Measurements from ENCODE around the gene KATNAL2. TPM values are rescaled to one million over a fixed set of nuclear protein-coding genes. Genes with fewer than 3 reads are reported as not detected.
"Not testable (repeated sequence)": the region's sequence is repeated elsewhere in the genome, so short reads cannot be mapped to it uniquely, and the experiment has no call there.

KATNAL2 gene
- total RNA-seq, 1 donor from 2014 or later, result 5.4 TPM

DNA sequence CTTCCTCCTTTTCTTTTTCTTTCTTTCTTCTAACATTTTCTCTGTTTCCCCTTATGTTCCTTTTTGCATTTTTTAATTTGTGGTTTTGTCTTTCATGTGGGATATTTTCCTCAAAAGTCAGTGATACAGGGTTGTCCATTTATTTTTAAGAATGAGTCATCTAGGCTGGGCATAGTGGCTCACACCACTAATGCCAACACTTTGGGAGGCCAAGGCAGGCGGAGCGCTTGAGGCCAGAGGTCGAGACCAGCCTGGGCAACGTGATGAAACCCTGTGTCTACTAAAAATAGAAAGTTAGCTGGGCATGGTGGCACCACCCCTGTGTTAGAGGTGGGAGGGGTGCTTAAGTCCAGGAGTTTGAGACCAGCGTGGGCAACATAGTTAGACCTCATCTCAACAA, 35.8 kb downstream of the KATNAL2 start:
- H3K27me3 ChIP-seq (ENCODE audit: low read depth), result no peaks in the 10 kb centered on the region
- intact Hi-C loops (cut with micrococcal nuclease), result no loop called here
- TF ChIP-seq, protein P1, sequence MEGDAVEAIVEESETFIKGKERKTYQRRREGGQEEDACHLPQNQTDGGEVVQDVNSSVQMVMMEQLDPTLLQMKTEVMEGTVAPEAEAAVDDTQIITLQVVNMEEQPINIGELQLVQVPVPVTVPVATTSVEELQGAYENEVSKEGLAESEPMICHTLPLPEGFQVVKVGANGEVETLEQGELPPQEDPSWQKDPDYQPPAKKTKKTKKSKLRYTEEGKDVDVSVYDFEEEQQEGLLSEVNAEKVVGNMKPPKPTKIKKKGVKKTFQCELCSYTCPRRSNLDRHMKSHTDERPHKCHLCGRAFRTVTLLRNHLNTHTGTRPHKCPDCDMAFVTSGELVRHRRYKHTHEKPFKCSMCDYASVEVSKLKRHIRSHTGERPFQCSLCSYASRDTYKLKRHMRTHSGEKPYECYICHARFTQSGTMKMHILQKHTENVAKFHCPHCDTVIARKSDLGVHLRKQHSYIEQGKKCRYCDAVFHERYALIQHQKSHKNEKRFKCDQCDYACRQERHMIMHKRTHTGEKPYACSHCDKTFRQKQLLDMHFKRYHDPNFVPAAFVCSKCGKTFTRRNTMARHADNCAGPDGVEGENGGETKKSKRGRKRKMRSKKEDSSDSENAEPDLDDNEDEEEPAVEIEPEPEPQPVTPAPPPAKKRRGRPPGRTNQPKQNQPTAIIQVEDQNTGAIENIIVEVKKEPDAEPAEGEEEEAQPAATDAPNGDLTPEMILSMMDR (IDR thresholded peaks at IDR 0.05; ENCODE audit: borderline replicate concordance), result no peak
- H3K4me1 ChIP-seq, result no peaks in the 10 kb centered on the region
- no peaks in the 10 kb centered on the region for H3K9me3 ChIP-seq (replicated peaks)
- H3K27ac ChIP-seq (replicated peaks), result no peak overlapping the region
- H3K4me3 ChIP-seq, result no peak overlapping the region
- H3K36me3 ChIP-seq, result no peaks in the 10 kb centered on the region
- DNase-seq, result no peak

DNA sequence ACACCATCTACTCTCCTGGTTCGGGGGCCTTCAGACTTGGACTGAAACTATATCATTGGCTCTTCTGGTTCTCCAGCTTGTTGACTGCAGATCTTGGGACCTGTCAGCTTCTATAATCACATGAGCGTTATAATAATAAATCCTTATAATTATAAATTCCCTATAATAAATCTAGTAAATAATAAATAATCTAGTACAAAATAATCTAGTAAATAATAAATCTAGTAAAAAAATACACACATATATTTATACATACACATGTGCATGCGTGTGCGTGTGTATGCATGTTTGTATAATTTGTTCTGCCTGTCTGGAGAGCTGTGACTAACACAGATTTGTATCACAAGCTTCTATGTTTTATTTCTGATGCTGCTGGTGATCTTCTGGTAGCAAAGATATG, 40.8 kb downstream of the KATNAL2 start:
- Histone ChIP-seq H3K4me3 (no peak overlapping the region), H3K4me1 (no peaks in the 10 kb centered on the region), H3K9me3 (replicated peaks) (no peaks in the 10 kb centered on the region), H3K36me3 (no peaks in the 10 kb centered on the region), H3K27ac (replicated peaks) (no peak overlapping the region), H3K27me3 (ENCODE audit: low read depth) (peaks cover 15% of the 10 kb centered on the region)
- intact Hi-C loops (cut with micrococcal nuclease), result no loop called here
- no peak for DNase-seq
- TF ChIP-seq, protein P1 (IDR thresholded peaks at IDR 0.05; ENCODE audit: borderline replicate concordance), result no peak

DNA sequence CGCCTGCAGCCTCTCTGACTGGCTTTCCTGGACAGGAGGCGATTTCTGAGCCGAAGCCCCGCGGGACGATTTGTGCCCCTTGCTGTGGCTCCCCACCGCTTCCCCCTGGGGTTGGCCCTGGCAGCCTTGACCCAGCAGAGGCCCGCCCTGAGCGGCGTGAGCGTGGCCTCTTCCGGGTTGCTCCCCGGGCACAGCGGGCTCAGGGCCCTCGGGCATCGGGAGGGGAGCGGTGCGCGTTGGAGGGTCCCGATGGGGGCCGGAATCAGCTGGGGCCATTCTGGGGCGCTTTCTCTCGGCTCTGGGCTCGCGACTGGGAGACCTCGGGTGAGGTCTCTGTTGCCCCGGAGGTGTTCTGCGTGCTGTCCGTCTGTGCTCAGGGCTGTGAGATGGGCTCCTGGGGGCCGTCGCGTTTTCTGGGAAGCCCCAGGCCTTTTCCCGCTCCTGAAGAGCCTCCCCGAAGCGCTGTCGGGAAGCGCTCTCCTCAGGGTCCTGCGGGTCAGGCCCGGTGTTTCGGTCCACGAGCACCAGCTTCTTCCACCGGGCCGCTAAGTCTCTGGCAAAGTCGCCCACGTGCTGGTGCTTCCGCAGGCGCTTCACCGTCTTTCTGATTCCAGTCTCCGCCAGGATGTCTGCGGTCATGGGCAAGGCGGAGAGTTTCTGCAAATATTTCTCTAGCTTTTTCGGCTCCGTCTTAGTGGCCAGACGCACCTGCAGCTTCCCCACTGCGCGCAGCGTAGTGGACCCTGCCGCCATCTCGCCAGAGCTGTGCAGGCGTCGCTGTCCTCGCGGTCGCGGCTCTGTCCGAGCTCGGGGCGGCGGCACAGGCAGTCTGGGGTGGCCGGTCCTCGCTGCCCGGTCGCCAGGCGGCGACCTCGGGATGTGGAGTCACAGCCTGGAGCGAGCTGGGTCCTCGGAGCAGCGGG, 46.5 kb downstream of the KATNAL2 start:
- H3K36me3 ChIP-seq; H3K27ac ChIP-seq (replicated peaks); H3K4me3 ChIP-seq; H3K4me1 ChIP-seq; DNase-seq; H3K9me3 ChIP-seq (replicated peaks); intact Hi-C loops (cut with micrococcal nuclease): not testable (repeated sequence)
- H3K27me3 ChIP-seq (ENCODE audit: low read depth), result peaks cover 15% of the 10 kb centered on the region

DNA sequence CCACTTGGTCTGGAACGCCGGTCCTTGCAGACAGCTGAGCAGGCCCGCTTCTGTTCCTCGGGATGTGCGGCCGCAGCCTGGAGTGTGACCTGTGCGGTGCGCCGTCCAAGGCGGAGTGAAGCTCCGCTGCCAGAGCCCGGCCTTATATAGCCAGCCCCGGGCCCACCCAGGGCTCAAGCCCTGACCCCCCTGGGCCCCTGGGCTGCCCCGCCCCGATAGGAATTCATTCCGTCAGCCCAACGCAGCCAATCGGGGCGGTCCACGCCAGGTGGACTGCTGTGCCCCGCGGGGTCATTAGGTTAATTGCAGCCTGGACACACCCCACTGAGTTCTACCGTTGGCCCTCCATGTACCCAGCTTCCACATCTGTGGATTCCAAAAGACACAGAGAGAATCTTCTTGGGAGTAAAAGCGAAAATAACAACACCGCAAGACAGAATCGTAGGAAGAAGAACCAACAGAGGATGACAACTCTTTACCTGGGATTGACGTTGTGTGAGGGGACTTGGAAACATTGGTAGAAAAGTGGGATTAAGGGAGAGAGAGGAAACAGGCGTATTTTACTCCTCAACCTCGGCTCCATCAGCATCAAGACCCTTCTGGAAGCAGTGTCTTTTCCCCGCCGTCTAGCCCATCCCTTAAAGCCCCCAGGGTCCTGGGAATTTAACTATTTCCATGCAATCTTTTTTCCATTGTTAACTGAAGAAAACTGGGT, 47.3 kb downstream of the KATNAL2 start:
- H3K4me3 ChIP-seq; intact Hi-C loops (cut with micrococcal nuclease); DNase-seq; H3K9me3 ChIP-seq (replicated peaks); H3K4me1 ChIP-seq; H3K36me3 ChIP-seq; H3K27ac ChIP-seq (replicated peaks): not testable (repeated sequence)
- H3K27me3 ChIP-seq (ENCODE audit: low read depth), result peaks cover 15% of the 10 kb centered on the region

DNA sequence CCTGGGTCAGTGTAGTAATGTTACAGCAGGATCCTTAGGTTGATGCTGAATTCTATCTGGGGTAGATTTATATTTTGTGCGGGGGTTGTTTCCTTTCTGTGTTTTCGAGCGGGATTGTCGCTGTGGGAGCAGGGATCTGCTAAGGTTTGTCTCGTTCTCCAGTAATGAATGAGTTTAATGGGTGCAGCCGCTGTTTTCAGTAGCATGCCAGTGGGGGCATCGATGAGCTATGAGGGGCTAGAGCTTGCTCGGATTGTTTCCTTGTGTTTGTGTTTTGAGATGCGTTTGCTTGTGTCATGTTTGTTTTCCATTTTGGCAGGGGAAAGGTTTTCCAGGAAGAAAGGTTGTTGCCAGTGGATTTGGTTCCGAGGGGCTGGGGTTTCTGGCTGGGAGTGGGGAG, 48.9 kb downstream of the KATNAL2 start:
- H3K27me3 ChIP-seq (ENCODE audit: low read depth); H3K4me3 ChIP-seq; H3K9me3 ChIP-seq (replicated peaks); intact Hi-C loops (cut with micrococcal nuclease); H3K36me3 ChIP-seq; H3K4me1 ChIP-seq; DNase-seq; H3K27ac ChIP-seq (replicated peaks): not testable (repeated sequence)

GRCh38 chr18:46969551-46969950, 52.1 kb downstream of the KATNAL2 start:
- H3K27me3 ChIP-seq (ENCODE audit: low read depth); H3K36me3 ChIP-seq; intact Hi-C loops (cut with micrococcal nuclease); H3K9me3 ChIP-seq (replicated peaks); H3K4me3 ChIP-seq; H3K4me1 ChIP-seq; DNase-seq; H3K27ac ChIP-seq (replicated peaks): not testable (repeated sequence)

- DNase-seq; H3K27me3 ChIP-seq (ENCODE audit: low read depth); H3K36me3 ChIP-seq; H3K4me3 ChIP-seq; H3K27ac ChIP-seq (replicated peaks); H3K9me3 ChIP-seq (replicated peaks); H3K4me1 ChIP-seq; intact Hi-C loops (cut with micrococcal nuclease): not testable (repeated sequence)
These were observed 102.5 kb downstream of the KATNAL2 start for GRCh38 chr18:47019870-47020269.

DNA sequence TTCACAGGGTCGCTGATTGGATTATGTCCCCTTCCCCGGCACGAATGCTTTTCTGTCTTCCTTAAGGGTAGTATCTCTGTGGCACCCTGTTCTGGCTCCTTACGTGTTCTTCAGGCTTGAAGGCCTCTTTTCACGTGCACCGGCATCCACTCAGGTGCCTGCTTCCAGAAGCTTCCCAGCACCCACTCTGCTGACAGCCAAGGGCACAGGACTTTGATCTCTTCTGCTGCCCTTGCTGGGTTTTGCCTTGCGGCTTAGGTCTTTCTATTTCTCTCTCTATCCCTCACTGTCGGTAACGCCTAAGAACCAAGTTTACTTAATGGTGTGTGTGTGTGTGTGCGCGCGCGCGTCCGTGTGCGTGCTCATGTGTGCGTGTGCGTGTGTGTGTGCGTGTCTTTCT, 103.4 kb downstream of the KATNAL2 start:
- H3K27ac ChIP-seq (replicated peaks); H3K9me3 ChIP-seq (replicated peaks); H3K4me1 ChIP-seq; H3K36me3 ChIP-seq; intact Hi-C loops (cut with micrococcal nuclease); DNase-seq; H3K4me3 ChIP-seq; H3K27me3 ChIP-seq (ENCODE audit: low read depth): not testable (repeated sequence)

DNA sequence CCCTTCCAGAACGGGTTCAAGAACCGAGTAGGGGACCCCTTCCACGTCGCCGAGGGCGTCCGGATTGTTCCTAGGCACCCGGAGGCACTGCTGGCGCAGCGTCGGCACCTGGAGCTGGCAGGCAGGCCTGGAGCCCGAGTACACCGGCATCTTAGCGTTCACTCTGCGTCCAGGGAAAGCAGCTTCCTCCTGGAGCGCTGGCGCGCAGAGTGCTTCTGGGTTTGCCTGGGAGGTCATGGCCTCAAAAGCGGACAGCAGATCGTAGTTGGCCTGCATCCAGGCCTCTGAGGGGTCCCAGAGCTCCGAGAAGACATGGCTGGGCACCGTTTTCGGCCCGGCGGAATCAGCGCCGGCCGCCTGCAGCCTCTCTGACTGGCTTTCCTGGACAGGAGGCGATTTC, 105.4 kb downstream of the KATNAL2 start:
- H3K27me3 ChIP-seq (ENCODE audit: low read depth); H3K4me3 ChIP-seq; H3K4me1 ChIP-seq; H3K27ac ChIP-seq (replicated peaks); DNase-seq; H3K36me3 ChIP-seq; H3K9me3 ChIP-seq (replicated peaks); intact Hi-C loops (cut with micrococcal nuclease): not testable (repeated sequence)

- H3K27ac ChIP-seq (replicated peaks); H3K4me3 ChIP-seq; H3K4me1 ChIP-seq; H3K9me3 ChIP-seq (replicated peaks); DNase-seq; H3K36me3 ChIP-seq; H3K27me3 ChIP-seq (ENCODE audit: low read depth); intact Hi-C loops (cut with micrococcal nuclease): not testable (repeated sequence)
These were observed 106.5 kb downstream of the KATNAL2 start for GRCh38 chr18:47023769-47024465.

DNA sequence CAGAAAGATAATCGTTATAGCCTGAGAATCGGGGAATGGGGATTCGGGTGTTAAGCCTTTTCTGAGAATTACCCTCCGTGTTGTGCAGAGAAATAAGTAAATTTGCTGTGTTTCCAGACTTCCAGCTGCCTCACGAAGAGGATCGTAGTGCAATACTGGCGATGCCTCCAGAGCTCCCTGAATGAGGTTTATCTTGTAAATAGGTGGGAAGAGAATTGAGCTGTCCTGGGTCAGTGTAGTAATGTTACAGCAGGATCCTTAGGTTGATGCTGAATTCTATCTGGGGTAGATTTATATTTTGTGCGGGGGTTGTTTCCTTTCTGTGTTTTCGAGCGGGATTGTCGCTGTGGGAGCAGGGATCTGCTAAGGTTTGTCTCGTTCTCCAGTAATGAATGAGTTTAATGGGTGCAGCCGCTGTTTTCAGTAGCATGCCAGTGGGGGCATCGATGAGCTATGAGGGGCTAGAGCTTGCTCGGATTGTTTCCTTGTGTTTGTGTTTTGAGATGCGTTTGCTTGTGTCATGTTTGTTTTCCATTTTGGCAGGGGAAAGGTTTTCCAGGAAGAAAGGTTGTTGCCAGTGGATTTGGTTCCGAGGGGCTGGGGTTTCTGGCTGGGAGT, 108.3 kb downstream of the KATNAL2 start:
- intact Hi-C loops (cut with micrococcal nuclease); H3K27me3 ChIP-seq (ENCODE audit: low read depth); DNase-seq; H3K4me1 ChIP-seq; H3K36me3 ChIP-seq; H3K4me3 ChIP-seq; H3K27ac ChIP-seq (replicated peaks); H3K9me3 ChIP-seq (replicated peaks): not testable (repeated sequence)

All from left ventricle myocardium inferior (tissue), 1 donor.